Left lung (tissue), 10 donors: ENCODE data around the gene MALRD1. TPM values are rescaled to one million over a fixed set of nuclear protein-coding genes. Genes with fewer than 3 reads are reported as not detected.

Source experiments
- ATAC-seq: fragments of 200-7000 bp; cut with Tn5 transposase; one replicate; pipeline ENCODE4 v1.9.1; 2020; ENCODE audit warnings: moderate library complexity
- DNase-seq, 4 donors: peaks; one replicate each; pipeline ENCODE4 v3.0.0-alpha.2; 2013 to 2020
- H3K27ac ChIP-seq, 2 donors: fragments of 200-600 bp; sonication (generic) in 1 of 2; one replicate each; pipeline versions ENCODE4 v1.5.0 to v1.8.0; 2020 to 2021
- H3K27me3 ChIP-seq, 2 donors: fragments of 200-600 bp; sonication (generic) in 1 of 2; one replicate each; pipeline versions ENCODE4 v1.5.0 to v1.8.0; 2020 to 2021
- H3K36me3 ChIP-seq, 2 donors: fragments of 200-600 bp; sonication (generic) in 1 of 2; one replicate each; pipeline versions ENCODE4 v1.5.0 to v1.8.0; 2020 to 2021
- H3K4me1 ChIP-seq, 2 donors: fragments of 200-600 bp; one replicate each; pipeline ENCODE4 v1.8.0; 2021
- H3K4me3 ChIP-seq, 2 donors: fragments of 200-600 bp; sonication (generic) in 1 of 2; one replicate each; pipeline versions ENCODE4 v1.5.0 to v1.8.0; 2020 to 2021; ENCODE audit warnings: mild to moderate bottlenecking in 1 of 2
- H3K9me3 ChIP-seq, 2 donors: fragments of 200-600 bp; sonication (generic) in 1 of 2; one replicate each; pipeline versions ENCODE4 v1.5.0 to v1.8.0; 2020 to 2021
- intact Hi-C, 2 donors: fragments of 100-400 bp; cut with DNase I; formaldehyde crosslinking; loops; one replicate each; pipeline versions ENCODE4 v1.11.2 to v1.14.2; 2022
- polyA plus RNA-seq, 6 donors: library from polyadenylated mRNA; unstranded; fragments of 120-200 nt; gene quantifications; one replicate each; pipeline ENCODE4 v1.2.1, GENCODE V29; 2013; ENCODE audit not compliant: insufficient read length in 6 of 6
- total RNA-seq, 2 donors: library from RNA; stranded (reverse); fragmentation: NEBNext Ultra II Directional; extraction: Animal tissue kit (Norgen Biotek cat#: 25700); gene quantifications; one replicate each; pipeline ENCODE4 v1.2.1, GENCODE V29; 2021
- TF ChIP-seq, protein P1 (sequence below), 2 donors: fragments of 200-600 bp; sonication (generic) in 1 of 2; IDR thresholded peaks; one replicate each; pipeline versions ENCODE4 v1.5.0 to v1.8.0; 2021; ENCODE audit warnings: antibody characterized with exemption in 2 of 2
- donor health status: DM: no; HTN: yes; CAD: no.
- donor health status: DM: no; HTN: no; CAD: no.

The MALRD1 gene
- total and polyA plus RNA-seq, 8 donors: 2.6 to 12.3 (median 6.9) TPM

DNA sequence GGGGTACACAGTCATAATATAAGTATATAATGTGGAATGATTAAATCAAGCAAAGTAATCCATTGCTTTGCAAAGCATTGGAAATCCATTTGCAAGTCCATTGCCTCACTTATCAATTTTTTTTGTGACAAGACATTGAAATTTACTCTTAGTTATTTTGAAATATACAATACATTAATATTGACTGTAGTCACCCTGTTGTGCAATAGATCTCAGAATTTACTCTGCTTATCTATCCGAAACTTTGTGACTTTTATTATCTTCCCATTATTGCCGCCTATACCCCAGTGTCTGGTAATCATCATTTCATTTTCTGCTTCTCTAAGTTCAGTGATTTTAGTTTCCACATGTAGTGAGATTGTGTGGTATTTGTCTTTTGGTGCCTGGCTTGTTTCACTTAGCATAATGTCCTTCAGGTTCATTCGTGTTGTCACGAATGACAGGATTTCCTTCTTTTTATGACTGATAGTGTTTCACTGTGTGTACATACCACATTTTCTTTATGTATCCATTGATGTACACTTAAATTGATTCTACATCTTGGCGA lies 5.8 kb downstream of the MALRD1 start:
- Histone ChIP-seq H3K4me3 (no peak overlapping the region), H3K27ac (no peak overlapping the region), H3K9me3 (peaks cover 0 to 6% of the 10 kb centered on the region in 2 donors), H3K36me3 (no peaks in the 10 kb centered on the region), H3K27me3 (no peaks in the 10 kb centered on the region), H3K4me1 (no peaks in the 10 kb centered on the region)
- TF ChIP-seq, protein P1, sequence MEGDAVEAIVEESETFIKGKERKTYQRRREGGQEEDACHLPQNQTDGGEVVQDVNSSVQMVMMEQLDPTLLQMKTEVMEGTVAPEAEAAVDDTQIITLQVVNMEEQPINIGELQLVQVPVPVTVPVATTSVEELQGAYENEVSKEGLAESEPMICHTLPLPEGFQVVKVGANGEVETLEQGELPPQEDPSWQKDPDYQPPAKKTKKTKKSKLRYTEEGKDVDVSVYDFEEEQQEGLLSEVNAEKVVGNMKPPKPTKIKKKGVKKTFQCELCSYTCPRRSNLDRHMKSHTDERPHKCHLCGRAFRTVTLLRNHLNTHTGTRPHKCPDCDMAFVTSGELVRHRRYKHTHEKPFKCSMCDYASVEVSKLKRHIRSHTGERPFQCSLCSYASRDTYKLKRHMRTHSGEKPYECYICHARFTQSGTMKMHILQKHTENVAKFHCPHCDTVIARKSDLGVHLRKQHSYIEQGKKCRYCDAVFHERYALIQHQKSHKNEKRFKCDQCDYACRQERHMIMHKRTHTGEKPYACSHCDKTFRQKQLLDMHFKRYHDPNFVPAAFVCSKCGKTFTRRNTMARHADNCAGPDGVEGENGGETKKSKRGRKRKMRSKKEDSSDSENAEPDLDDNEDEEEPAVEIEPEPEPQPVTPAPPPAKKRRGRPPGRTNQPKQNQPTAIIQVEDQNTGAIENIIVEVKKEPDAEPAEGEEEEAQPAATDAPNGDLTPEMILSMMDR (IDR thresholded peaks at IDR 0.05): no peak
- intact Hi-C loops: no loop called here
- ATAC-seq (no peak), DNase-seq (no peak)

DNA sequence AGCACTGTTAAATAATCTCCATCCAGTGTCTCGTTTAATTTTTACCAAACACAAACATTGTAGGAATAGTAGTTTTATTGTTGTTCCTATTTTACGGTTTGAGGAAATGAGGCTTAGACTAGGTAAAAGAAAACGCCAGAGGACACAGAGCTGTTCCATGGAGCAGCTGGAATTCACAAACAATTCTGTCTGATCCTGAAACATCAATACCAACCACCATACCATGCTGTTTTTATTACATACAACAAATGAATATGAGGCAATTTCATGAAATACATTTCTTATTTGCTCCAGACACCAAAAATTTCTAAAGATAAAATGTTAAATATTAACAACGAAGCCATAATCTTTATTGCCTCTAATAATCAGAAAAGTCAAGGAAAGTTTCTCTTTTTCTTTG lies 9.4 kb downstream of the MALRD1 start:
- H3K9me3 ChIP-seq: no peaks in the 10 kb centered on the region
- H3K4me1 ChIP-seq: no peaks in the 10 kb centered on the region
- ATAC-seq (no peak), DNase-seq (no peak)
- no peaks in the 10 kb centered on the region for H3K36me3 ChIP-seq
- TF ChIP-seq, protein P1 (IDR thresholded peaks at IDR 0.05): no peak
- H3K27ac ChIP-seq: no peak overlapping the region
- no peaks in the 10 kb centered on the region for H3K27me3 ChIP-seq
- intact Hi-C loops: no loop called here
- H3K4me3 ChIP-seq: no peak overlapping the region

DNA sequence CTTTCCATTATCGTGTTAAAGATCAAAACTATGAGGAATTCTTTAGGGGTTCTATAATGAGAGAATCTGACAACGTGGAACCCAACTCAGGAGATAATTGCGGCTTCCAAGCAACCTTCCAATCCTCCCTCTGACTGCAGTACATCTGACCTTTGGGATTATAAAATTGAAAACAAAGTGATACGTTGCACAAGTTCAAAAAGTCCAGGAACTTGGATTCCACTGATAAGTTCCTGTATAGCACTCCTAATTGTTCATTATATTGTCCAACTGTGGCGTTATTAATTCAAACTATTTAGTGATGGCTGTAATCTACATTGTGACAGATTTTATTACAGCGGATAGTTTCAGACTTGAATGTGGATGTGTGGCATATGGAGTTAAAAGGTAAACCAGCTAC lies 15.4 kb downstream of the MALRD1 start:
- TF ChIP-seq, protein P1 (IDR thresholded peaks at IDR 0.05): no peak
- H3K27me3 ChIP-seq: no peaks in the 10 kb centered on the region
- intact Hi-C loops: no loop called here
- H3K4me1 ChIP-seq: no peaks in the 10 kb centered on the region
- no peak overlapping the region for H3K27ac ChIP-seq
- ATAC-seq (no peak), DNase-seq (no peak)
- H3K36me3 ChIP-seq: no peaks in the 10 kb centered on the region
- no peak overlapping the region for H3K4me3 ChIP-seq
- peaks cover 0 to 2% of the 10 kb centered on the region in 2 donors for H3K9me3 ChIP-seq

DNA sequence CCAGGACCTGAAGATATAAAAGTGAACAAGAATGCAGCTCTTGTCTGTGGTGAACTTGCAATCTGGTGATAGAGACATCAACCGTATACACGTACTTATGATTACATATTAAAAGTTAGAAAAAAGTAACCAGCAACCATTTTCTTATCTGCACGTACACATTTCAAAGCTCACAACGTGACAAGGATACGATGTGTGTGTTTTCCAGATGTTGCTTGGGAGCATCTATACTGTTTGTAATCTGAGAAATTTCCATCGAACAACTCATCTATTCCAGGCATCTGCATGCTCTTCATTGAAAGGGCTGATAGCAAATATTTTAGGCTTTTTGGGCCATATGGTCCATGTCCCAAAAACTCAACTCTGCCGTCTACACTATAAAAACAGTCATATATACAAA lies 23.3 kb downstream of the MALRD1 start:
- ATAC-seq: no peak
- TF ChIP-seq, protein P1 (IDR thresholded peaks at IDR 0.05): no peak

DNA sequence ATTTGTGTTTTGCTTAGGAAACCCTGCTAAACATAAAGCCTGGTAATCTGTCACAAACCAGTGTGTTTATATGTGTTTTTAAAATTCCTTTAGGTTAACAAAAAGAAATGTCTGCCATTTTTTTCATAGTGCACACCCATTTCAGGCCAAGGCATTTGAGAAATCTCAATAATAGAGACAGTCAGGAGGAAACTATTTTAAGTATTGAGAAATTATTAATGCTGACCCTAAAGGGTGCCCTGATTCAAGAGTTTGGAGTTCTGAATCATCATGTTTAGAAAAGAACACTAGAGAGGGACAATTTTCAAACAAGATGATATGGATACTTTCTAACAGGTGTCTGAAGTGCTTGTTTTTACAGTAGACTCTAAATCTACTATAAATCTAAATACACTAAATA lies 28.7 kb downstream of the MALRD1 start:
- H3K9me3 ChIP-seq: peaks cover 0 to 7% of the 10 kb centered on the region in 2 donors
- no peak for DNase-seq
- no peak overlapping the region for H3K27ac ChIP-seq
- TF ChIP-seq, protein P1 (IDR thresholded peaks at IDR 0.05): no peak
- H3K4me3 ChIP-seq: no peak overlapping the region
- no peak for ATAC-seq
- H3K36me3 ChIP-seq: no peaks in the 10 kb centered on the region
- intact Hi-C loops: no loop called here
- H3K4me1 ChIP-seq: no peaks in the 10 kb centered on the region
- no peaks in the 10 kb centered on the region for H3K27me3 ChIP-seq

More for the DNA sequence above, 23.3 kb downstream of the MALRD1 start:
- no peak overlapping the region for H3K4me3 ChIP-seq
- H3K27ac ChIP-seq: no peak overlapping the region
- H3K36me3 ChIP-seq: no peaks in the 10 kb centered on the region
- intact Hi-C loops: no loop called here
- H3K27me3 ChIP-seq: no peaks in the 10 kb centered on the region
- DNase-seq: peak in 2 of 4 donors; percentile 24 to 40
- no peaks in the 10 kb centered on the region for H3K9me3 ChIP-seq
- no peaks in the 10 kb centered on the region for H3K4me1 ChIP-seq
